IMR-90 (cell line): Measurements from ENCODE around the gene TCF7. TPM values are rescaled to one million over a fixed set of nuclear protein-coding genes. Genes with fewer than 3 reads are reported as not detected.

Source experiments
- ATAC-seq: fragments of 200-7000 bp; cut with Tn5 transposase; 2 replicates; pipeline ENCODE4 v1.9.1; 2020; ENCODE audit warnings: low read depth, mild to moderate bottlenecking, moderate library complexity
- BruUV-seq: library from RNA; stranded (reverse); fragments of 400-500 nt; replicated peaks from 2 replicates; lab custom pipeline; 2021; lab: Mats Ljungman, UMichigan
- CTCF ChIA-PET: fragments of 300-600 bp; formaldehyde crosslinking; extraction: SDS; loops from one replicate; lab custom pipeline; 2021; ENCODE audit warnings: antibody characterized with exemption; lab: Yijun Ruan, JAX
- POLR2A ChIA-PET: fragments of 300-600 bp; sonication (Branson Sonifier 250); formaldehyde crosslinking; loops from one replicate; lab custom pipeline; 2022; ENCODE audit warnings: antibody characterized with exemption; ENCODE audit not compliant: unreplicated experiment; lab: Charles Lee
- DNase-seq: peaks from one replicate; pipeline ENCODE4 v3.0.0; 2013
- H2AFZ ChIP-seq: replicated peaks from 2 replicates; pipeline ENCODE3; 2013; ENCODE audit warnings: low read length, mild to moderate bottlenecking; ENCODE audit not compliant: poor library complexity
- H2AK5ac ChIP-seq: 2 replicates; pipeline ENCODE4 v1.6.1; 2013; ENCODE audit warnings: low read depth, low read length, inconsistent platforms
- H2AK9ac ChIP-seq: replicated peaks from 2 replicates; pipeline ENCODE3; 2013; ENCODE audit warnings: mild to moderate bottlenecking, low read depth, low read length, moderate library complexity; ENCODE audit not compliant: poor library complexity
- H2BK120ac ChIP-seq: 2 replicates; pipeline ENCODE4 v1.6.1; 2013; ENCODE audit warnings: low read depth, low read length, inconsistent platforms
- H2BK15ac ChIP-seq: 3 replicates; pipeline ENCODE4 v1.6.1; 2013; ENCODE audit warnings: low read depth, low read length, inconsistent platforms
- H2BK20ac ChIP-seq: 2 replicates; pipeline ENCODE4 v1.6.1; 2013; ENCODE audit warnings: low read depth, mild to moderate bottlenecking, inconsistent platforms, low read length, moderate library complexity
- H2BK5ac ChIP-seq: 2 replicates; pipeline ENCODE4 v1.6.1; 2013; ENCODE audit warnings: mild to moderate bottlenecking, low read depth, low read length, inconsistent platforms; ENCODE audit not compliant: poor library complexity, severe bottlenecking
- H3K14ac ChIP-seq: replicated peaks from 2 replicates; pipeline ENCODE4 v1.6.1; 2013; ENCODE audit warnings: low read depth, low read length, inconsistent platforms
- H3K18ac ChIP-seq: 2 replicates; pipeline ENCODE4 v1.6.1; 2013; ENCODE audit warnings: low read depth, low read length, control low read depth
- H3K23ac ChIP-seq: 2 replicates; pipeline ENCODE4 v1.6.1; 2013; ENCODE audit warnings: low read depth, low read length, inconsistent platforms
- H3K27ac ChIP-seq: 2 replicates; pipeline ENCODE4 v1.5.1; 2013; ENCODE audit warnings: mild to moderate bottlenecking, control low read depth, low read length; ENCODE audit not compliant: insufficient read depth
- H3K27me3 ChIP-seq: 2 replicates; pipeline ENCODE4 v1.6.1; 2013; ENCODE audit warnings: low read length; ENCODE audit not compliant: control insufficient read depth, insufficient read depth
- H3K36me3 ChIP-seq: 2 replicates; pipeline ENCODE4 v1.6.1; 2013; ENCODE audit warnings: low read length, mixed read lengths; ENCODE audit not compliant: control insufficient read depth, insufficient read depth
- H3K4ac ChIP-seq: 2 replicates; pipeline ENCODE4 v1.6.1; 2013; ENCODE audit warnings: low read depth, low read length, inconsistent platforms
- H3K4me1 ChIP-seq: 2 replicates; pipeline ENCODE4 v1.6.1; 2013; ENCODE audit warnings: low read length, mixed read lengths; ENCODE audit not compliant: control insufficient read depth, insufficient read depth
- H3K4me2 ChIP-seq: 2 replicates; pipeline ENCODE4 v1.6.1; 2013; ENCODE audit warnings: low read depth, mild to moderate bottlenecking, control low read depth, low read length, moderate library complexity
- H3K4me3 ChIP-seq: 2 replicates; pipeline ENCODE4 v1.5.1; 2013; ENCODE audit warnings: low read depth, mild to moderate bottlenecking, control low read depth, low read length, moderate library complexity; ENCODE audit not compliant: insufficient read depth
- H3K56ac ChIP-seq: 2 replicates; pipeline ENCODE4 v1.6.1; 2013; ENCODE audit warnings: low read length, inconsistent platforms; ENCODE audit not compliant: insufficient read depth; ENCODE audit errors: extremely low read depth
- H3K79me1 ChIP-seq, 2 experiments: 2 replicates each; pipeline ENCODE4 v1.6.1; 2013; ENCODE audit warnings: low read length in 2 of 2, inconsistent platforms in 1 of 2, low read depth in 1 of 2
- H3K9ac ChIP-seq: 2 replicates; pipeline ENCODE4 v1.6.1; 2013; ENCODE audit warnings: low read depth, low read length, control low read depth
- H3K9me1 ChIP-seq: 2 replicates; pipeline ENCODE4 v1.6.1; 2013; ENCODE audit warnings: low read length, inconsistent platforms; ENCODE audit not compliant: insufficient read depth
- H3K9me3 ChIP-seq: 2 replicates; pipeline ENCODE4 v1.6.1; 2013; ENCODE audit warnings: low read length; ENCODE audit not compliant: control insufficient read depth, insufficient read depth
- H4K20me1 ChIP-seq: 2 replicates; pipeline ENCODE4 v1.6.1; 2013; ENCODE audit warnings: low read length, inconsistent platforms; ENCODE audit not compliant: insufficient read depth
- H4K5ac ChIP-seq: 2 replicates; pipeline ENCODE4 v1.6.1; 2013; ENCODE audit warnings: mild to moderate bottlenecking, low read depth, low read length, control low read depth
- H4K8ac ChIP-seq, 2 experiments: 2 replicates each; pipeline ENCODE4 v1.6.1; 2013; ENCODE audit warnings: low read depth in 2 of 2, low read length in 2 of 2, control low read depth in 1 of 2, inconsistent platforms in 1 of 2
- H4K91ac ChIP-seq: 2 replicates; pipeline ENCODE4 v1.6.1; 2013; ENCODE audit warnings: low read depth, low read length, inconsistent platforms; ENCODE audit not compliant: insufficient read depth
- BHLHE40 ChIP-seq: fragments of 150-350 bp; IDR thresholded peaks from 2 replicates; pipeline ENCODE4 v1.6.1; 2016; ENCODE audit warnings: mild to moderate bottlenecking, low read depth, low read length
- CEBPB ChIP-seq: IDR thresholded peaks from 2 replicates; pipeline ENCODE4 v1.6.1; 2012; ENCODE audit warnings: low read depth, low read length, improper control_type of control experiment
- CHD1 ChIP-seq: IDR thresholded peaks from 2 replicates; pipeline ENCODE4 v1.6.1; 2012; ENCODE audit warnings: low read depth, low read length, improper control_type of control experiment
- FOS ChIP-seq: fragments of 150-350 bp; IDR thresholded peaks from 2 replicates; pipeline ENCODE4 v1.6.1; 2016; ENCODE audit warnings: low read depth, low read length
- MAFK ChIP-seq: IDR thresholded peaks from 2 replicates; pipeline ENCODE4 v1.6.1; 2012; ENCODE audit warnings: low read depth, low read length, improper control_type of control experiment
- MAZ ChIP-seq: IDR thresholded peaks from 2 replicates; pipeline ENCODE4 v1.6.1; 2012; ENCODE audit warnings: low read depth, mild to moderate bottlenecking, low read length, improper control_type of control experiment, moderate library complexity, borderline replicate concordance
- MXI1 ChIP-seq: IDR thresholded peaks from 2 replicates; pipeline ENCODE4 v1.6.1; 2012; ENCODE audit warnings: low read depth, mild to moderate bottlenecking, low read length, moderate library complexity, borderline replicate concordance
- NFE2L2 ChIP-seq: fragments of 150-350 bp; IDR thresholded peaks from 2 replicates; pipeline ENCODE4 v1.6.1; 2016; ENCODE audit warnings: low read depth, mild to moderate bottlenecking, low read length
- POLR2A ChIP-seq: IDR thresholded peaks from 2 replicates; pipeline ENCODE4 v1.6.1; 2012; ENCODE audit warnings: mild to moderate bottlenecking, low read depth, low read length
- RAD21 ChIP-seq: IDR thresholded peaks from 2 replicates; pipeline ENCODE4 v1.6.1; 2012; ENCODE audit warnings: low read length, improper control_type of control experiment
- RCOR1 ChIP-seq: IDR thresholded peaks from 2 replicates; pipeline ENCODE4 v1.6.1; 2012; ENCODE audit warnings: mild to moderate bottlenecking, low read length, improper control_type of control experiment; ENCODE audit not compliant: insufficient replicate concordance
- RFX5 ChIP-seq: IDR thresholded peaks from 2 replicates; pipeline ENCODE4 v1.8.0; 2012; ENCODE audit warnings: low read depth, mild to moderate bottlenecking, low read length, moderate library complexity
- SMC3 ChIP-seq: fragments of 150-350 bp; IDR thresholded peaks from 2 replicates; pipeline ENCODE4 v1.6.1; 2016; ENCODE audit warnings: low read depth, mild to moderate bottlenecking, antibody characterized with exemption, low read length, moderate library complexity
- WGBS, 2 experiments: methylation state at CpG; one replicate each; pipeline versions ENCODE4 v1.1.5 to v1.1.7; 2013; ENCODE audit warnings: missing lambda C conversion rate in 2 of 2; ENCODE audit not compliant: insufficient read length in 1 of 2; ENCODE audit errors: extremely low coverage in 2 of 2; 5-methylcytosine and 5-hydroxymethylcytosine counted together
- dilution Hi-C: fragments of 300-500 bp; cut with HindIII; formaldehyde crosslinking; loops from one replicate; pipeline ENCODE4 v1.14.3; 2018; ENCODE audit warnings: low sequenced_read_pairs; ENCODE audit not compliant: unreplicated experiment
- in situ Hi-C: fragments of 300-500 bp; cut with MboI; formaldehyde crosslinking; loops from 3 replicates; pipeline ENCODE4 v1.14.3; 2019; ENCODE audit warnings: low sequenced_read_pairs, inconsistent platforms, mixed read lengths
- intact Hi-C: fragments of 100-400 bp; cut with micrococcal nuclease; formaldehyde crosslinking; loops from 2 replicates; pipeline ENCODE4 v1.10.0; 2022
- polyA plus RNA-seq, 3 experiments: library from polyadenylated mRNA; depleted of rRNA; stranded (reverse); fragments of >200 nt; gene quantifications; 2 replicates each; pipeline ENCODE4 v1.2.3, GENCODE V29; 2012; ENCODE audit warnings: low replicate concordance in 1 of 3
- total RNA-seq: library from RNA; depleted of rRNA; stranded (reverse); fragments of >200 nt; gene quantifications from 2 replicates; pipeline ENCODE4 v1.2.3, GENCODE V29; 2012
- TF ChIP-seq, protein P1 (sequence below): fragments of 150-350 bp; IDR thresholded peaks from 2 replicates; pipeline ENCODE4 v1.6.1; 2016; ENCODE audit warnings: low read depth, mild to moderate bottlenecking, low read length, moderate library complexity, borderline replicate concordance
- TF ChIP-seq, protein P2 (sequence below): conservative IDR thresholded peaks from 2 replicates; pipeline ENCODE4 v1.5.1; 2012; ENCODE audit warnings: mild to moderate bottlenecking, low read depth, low read length, improper control_type of control experiment
- TF ChIP-seq, protein P3 (sequence below): fragments of 150-350 bp; IDR thresholded peaks from 2 replicates; pipeline ENCODE4 v1.6.1; 2017; ENCODE audit warnings: mild to moderate bottlenecking, antibody characterized with exemption, low read length, low read depth

TCF7 gene
- total and polyA plus RNA-seq, 2 of the 4 experiments (the other 2 are of a cell fraction): 1.3 to 3.4 TPM

DNA sequence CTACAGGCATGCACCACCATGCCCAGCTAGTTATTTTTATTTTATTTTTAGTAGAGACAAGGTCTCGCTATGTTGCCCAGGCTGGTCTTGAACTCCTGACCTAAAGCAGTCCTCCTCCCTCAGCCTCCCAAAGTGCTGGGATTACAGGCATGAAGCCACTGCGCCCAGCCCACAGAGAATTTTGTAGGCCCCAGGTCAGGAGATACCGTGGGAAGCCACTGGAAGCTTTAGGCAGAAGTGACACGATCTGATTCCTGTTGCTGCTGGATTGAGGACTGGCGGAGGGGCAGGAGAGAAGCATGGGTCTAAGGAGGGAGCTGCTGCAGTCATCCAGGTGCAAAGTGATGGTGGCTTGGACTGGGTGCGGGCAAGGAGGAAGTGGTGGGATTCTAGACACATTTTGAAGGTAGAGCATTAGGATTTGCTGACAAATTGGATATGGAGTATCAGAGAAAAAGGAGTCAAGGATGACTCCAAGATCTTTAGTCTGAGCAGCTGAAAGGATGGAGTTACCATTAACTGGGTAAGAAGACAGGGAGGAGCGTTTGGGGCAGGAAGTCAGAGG lies 20.7 kb downstream of the TCF7 start:
- no peak overlapping the region for H4K8ac ChIP-seq
- POLR2A ChIA-PET: interaction anchor here (0.6 kb wide), 1 partner anchor 478 kb away, joined by 3 read pairs; no protein-coding TSS in a partner anchor
- no peak overlapping the region for H2AFZ ChIP-seq
- no peak overlapping the region for H3K23ac ChIP-seq
- CTCF ChIA-PET: interaction anchor here (1.1 kb wide), 1 partner anchor 96 kb away, joined by 4 read pairs; no protein-coding TSS in a partner anchor
- no peak overlapping the region for H2BK5ac ChIP-seq
- H3K36me3 ChIP-seq: peaks cover 45% of the 10 kb centered on the region
- dilution Hi-C loops (no loop called here), in situ Hi-C loops (loop anchor here (5.0 kb wide), 1 partner anchor 93 kb away; no protein-coding TSS in a partner anchor), intact Hi-C loops (no loop called here)
- H3K79me1 ChIP-seq: peaks cover 41 to 94% of the 10 kb centered on the region in 2 experiments
- H2BK15ac ChIP-seq: no peak overlapping the region
- peaks cover 54% of the 10 kb centered on the region for H4K20me1 ChIP-seq
- 93% methylated on average over 4 of the region's 7 CpGs; no CpG with 5 or more reads in 1 of the 2 experiments for WGBS, 2 experiments
- H3K27ac ChIP-seq: no peak overlapping the region
- no peaks in the 10 kb centered on the region for H3K9me3 ChIP-seq
- H3K27me3 ChIP-seq: no peaks in the 10 kb centered on the region
- no peak for TF ChIP-seq POLR2A
- no peak for TF ChIP-seq MXI1
- TF ChIP-seq, protein P1, sequence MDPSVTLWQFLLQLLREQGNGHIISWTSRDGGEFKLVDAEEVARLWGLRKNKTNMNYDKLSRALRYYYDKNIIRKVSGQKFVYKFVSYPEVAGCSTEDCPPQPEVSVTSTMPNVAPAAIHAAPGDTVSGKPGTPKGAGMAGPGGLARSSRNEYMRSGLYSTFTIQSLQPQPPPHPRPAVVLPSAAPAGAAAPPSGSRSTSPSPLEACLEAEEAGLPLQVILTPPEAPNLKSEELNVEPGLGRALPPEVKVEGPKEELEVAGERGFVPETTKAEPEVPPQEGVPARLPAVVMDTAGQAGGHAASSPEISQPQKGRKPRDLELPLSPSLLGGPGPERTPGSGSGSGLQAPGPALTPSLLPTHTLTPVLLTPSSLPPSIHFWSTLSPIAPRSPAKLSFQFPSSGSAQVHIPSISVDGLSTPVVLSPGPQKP: no peak
- TF ChIP-seq RAD21: no peak
- TF ChIP-seq, protein P2, sequence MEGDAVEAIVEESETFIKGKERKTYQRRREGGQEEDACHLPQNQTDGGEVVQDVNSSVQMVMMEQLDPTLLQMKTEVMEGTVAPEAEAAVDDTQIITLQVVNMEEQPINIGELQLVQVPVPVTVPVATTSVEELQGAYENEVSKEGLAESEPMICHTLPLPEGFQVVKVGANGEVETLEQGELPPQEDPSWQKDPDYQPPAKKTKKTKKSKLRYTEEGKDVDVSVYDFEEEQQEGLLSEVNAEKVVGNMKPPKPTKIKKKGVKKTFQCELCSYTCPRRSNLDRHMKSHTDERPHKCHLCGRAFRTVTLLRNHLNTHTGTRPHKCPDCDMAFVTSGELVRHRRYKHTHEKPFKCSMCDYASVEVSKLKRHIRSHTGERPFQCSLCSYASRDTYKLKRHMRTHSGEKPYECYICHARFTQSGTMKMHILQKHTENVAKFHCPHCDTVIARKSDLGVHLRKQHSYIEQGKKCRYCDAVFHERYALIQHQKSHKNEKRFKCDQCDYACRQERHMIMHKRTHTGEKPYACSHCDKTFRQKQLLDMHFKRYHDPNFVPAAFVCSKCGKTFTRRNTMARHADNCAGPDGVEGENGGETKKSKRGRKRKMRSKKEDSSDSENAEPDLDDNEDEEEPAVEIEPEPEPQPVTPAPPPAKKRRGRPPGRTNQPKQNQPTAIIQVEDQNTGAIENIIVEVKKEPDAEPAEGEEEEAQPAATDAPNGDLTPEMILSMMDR: no peak
- no peak for TF ChIP-seq CEBPB
- no peak for TF ChIP-seq CHD1
- TF ChIP-seq, protein P3, sequence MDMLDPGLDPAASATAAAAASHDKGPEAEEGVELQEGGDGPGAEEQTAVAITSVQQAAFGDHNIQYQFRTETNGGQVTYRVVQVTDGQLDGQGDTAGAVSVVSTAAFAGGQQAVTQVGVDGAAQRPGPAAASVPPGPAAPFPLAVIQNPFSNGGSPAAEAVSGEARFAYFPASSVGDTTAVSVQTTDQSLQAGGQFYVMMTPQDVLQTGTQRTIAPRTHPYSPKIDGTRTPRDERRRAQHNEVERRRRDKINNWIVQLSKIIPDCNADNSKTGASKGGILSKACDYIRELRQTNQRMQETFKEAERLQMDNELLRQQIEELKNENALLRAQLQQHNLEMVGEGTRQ: no peak
- no peak for TF ChIP-seq FOS
- TF ChIP-seq RFX5: no peak
- no peak for TF ChIP-seq MAZ
- TF ChIP-seq MAFK: no peak
- TF ChIP-seq RCOR1: no peak
- no peak for TF ChIP-seq NFE2L2
- no peak for TF ChIP-seq SMC3
- TF ChIP-seq BHLHE40: no peak
- H2AK5ac ChIP-seq: no peak overlapping the region
- H3K4me1 ChIP-seq: peaks cover 10% of the 10 kb centered on the region
- no peak overlapping the region for H4K5ac ChIP-seq
- no peak overlapping the region for H3K56ac ChIP-seq
- H3K4me3 ChIP-seq: no peak overlapping the region
- no peak overlapping the region for H3K4me2 ChIP-seq
- no peak overlapping the region for H3K18ac ChIP-seq
- no peak overlapping the region for H2BK20ac ChIP-seq
- no peak overlapping the region for H2BK120ac ChIP-seq
- H3K4ac ChIP-seq: no peak overlapping the region
- no peak overlapping the region for H4K91ac ChIP-seq
- DNase-seq (no peak), ATAC-seq (no peak)
- H2AK9ac ChIP-seq: no peak overlapping the region
- BruUV-seq: no TSS peak
- peaks cover 10% of the 10 kb centered on the region; the same call in 1 of the 2 replicates for H3K9me1 ChIP-seq
- H3K14ac ChIP-seq: no peak overlapping the region
- no peak overlapping the region for H3K9ac ChIP-seq
